GM13977 (cell line): ENCODE results near the gene UROC1.

Experiments used
- DNase-seq: peaks from one replicate; pipeline ENCODE4 v3.0.0; 2012; ENCODE audit warnings: low spot score
- in situ Hi-C: fragments of 300-500 bp; cut with MboI; formaldehyde crosslinking; loops from one replicate; pipeline ENCODE4 v1.12.0; 2022; ENCODE audit warnings: low sequenced_read_pairs, low pct_unique_long_range_greater_than_20kb, mixed read lengths, inconsistent platforms; ENCODE audit not compliant: unreplicated experiment
- TF ChIP-seq, protein P1 (sequence below): IDR thresholded peaks from 2 replicates; pipeline ENCODE4 v1.5.1; 2012; ENCODE audit warnings: mild to moderate bottlenecking, control low read depth; ENCODE audit not compliant: insufficient read depth; ENCODE audit errors: extremely low read depth, missing control alignments

The UROC1 gene

DNA sequence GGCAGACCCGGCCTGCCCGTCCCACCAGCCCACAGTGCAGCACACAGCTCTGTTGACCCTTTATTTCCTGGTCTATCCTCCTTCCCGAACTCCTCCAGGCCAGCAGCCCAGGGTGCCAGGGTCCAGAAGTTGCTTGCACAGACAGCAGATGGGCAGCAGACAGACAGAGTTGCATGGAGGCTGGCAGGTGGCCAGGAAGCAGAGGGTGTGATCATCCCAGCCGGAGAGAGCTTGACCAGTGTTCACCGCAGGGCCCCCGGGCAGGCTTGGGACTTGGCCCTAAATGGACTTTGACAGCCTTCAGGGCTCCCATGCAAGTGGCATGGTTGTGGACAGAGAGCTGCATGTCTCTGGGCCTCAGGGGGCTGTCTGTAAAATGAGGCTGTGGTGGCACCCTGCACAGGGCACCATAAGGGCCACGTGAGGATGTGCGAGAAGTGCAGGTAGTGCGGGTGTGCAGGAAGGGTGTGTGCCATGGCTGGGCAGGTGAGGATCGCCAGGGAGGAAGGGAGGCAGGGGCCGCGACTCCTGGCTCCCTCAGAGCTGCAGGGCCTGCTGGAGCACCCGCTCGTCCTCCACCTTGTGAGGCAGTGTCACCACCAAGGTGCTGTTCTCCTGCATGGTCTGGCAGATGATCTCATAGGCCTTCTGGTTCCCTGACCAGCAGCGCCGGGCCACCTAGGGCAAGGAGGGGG is 35.6 kb downstream of the UROC1 start:
- in situ Hi-C loops, result no loop called here
- DNase-seq, result no peak
- TF ChIP-seq, protein P1, sequence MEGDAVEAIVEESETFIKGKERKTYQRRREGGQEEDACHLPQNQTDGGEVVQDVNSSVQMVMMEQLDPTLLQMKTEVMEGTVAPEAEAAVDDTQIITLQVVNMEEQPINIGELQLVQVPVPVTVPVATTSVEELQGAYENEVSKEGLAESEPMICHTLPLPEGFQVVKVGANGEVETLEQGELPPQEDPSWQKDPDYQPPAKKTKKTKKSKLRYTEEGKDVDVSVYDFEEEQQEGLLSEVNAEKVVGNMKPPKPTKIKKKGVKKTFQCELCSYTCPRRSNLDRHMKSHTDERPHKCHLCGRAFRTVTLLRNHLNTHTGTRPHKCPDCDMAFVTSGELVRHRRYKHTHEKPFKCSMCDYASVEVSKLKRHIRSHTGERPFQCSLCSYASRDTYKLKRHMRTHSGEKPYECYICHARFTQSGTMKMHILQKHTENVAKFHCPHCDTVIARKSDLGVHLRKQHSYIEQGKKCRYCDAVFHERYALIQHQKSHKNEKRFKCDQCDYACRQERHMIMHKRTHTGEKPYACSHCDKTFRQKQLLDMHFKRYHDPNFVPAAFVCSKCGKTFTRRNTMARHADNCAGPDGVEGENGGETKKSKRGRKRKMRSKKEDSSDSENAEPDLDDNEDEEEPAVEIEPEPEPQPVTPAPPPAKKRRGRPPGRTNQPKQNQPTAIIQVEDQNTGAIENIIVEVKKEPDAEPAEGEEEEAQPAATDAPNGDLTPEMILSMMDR, result no peak

DNA sequence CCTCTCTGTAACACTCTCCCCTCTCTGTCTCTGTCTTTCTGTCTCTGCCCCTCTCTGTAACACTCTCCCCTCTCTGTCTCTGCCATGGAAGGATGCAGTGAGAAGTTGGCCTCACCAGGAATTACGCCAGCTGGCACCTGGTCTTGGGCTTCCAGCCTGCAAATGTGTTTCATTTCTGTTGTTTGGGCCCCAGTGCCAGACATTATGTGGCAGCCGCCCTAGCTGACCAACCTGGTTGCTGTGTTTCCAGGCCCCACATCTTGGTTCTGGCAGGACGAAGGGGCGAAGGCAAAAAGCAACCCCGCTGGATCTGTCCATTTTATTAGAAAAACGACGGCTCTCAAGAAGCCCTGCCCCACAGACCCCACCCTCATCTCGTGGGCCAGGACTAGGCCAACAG is 36.7 kb downstream of the UROC1 start:
- TF ChIP-seq, protein P1, result no peak
- in situ Hi-C loops, result no loop called here
- no peak for DNase-seq

DNA sequence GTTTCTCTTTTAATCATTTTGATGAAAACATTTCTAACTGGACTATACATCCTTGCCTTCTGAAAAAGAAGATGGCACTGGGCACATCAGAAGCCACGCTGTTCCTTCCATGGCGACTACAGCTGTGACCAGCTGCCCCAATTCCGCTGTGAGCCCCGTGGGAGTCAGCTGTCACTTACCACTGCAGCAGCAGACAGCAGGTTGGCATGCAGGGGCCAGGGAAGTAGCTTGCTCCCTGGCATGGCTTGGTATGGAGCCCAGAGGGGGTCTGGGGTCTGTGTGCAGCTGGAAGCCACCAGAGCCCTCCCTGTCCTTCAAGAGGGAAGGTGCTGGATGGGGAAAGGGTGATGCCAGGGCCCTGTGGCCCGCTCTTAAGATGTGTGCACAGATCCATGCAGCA is 37.4 kb downstream of the UROC1 start:
- DNase-seq, result no peak
- TF ChIP-seq, protein P1, result no peak
- in situ Hi-C loops, result no loop called here

DNA sequence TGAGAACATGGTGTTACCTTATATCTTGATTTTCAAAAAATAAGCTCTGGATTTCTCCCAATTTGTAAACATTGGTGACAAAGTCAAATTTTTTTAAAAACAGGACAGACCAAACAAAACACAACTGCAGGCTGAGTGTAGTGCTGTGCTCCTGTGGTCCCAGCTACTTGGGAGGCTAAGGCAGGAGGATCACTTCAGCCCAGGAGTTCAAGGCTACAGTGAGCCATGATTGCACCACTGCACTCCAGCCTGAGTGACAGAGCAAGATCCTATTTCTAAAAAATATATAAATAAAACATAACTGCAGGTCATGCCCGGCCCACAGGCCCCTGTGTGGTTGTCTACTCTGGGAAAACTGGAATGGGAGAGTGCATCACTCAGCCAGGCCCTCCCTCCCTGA is 37.9 kb downstream of the UROC1 start:
- TF ChIP-seq, protein P1, result no peak
- DNase-seq, result no peak
- in situ Hi-C loops, result no loop called here

DNA sequence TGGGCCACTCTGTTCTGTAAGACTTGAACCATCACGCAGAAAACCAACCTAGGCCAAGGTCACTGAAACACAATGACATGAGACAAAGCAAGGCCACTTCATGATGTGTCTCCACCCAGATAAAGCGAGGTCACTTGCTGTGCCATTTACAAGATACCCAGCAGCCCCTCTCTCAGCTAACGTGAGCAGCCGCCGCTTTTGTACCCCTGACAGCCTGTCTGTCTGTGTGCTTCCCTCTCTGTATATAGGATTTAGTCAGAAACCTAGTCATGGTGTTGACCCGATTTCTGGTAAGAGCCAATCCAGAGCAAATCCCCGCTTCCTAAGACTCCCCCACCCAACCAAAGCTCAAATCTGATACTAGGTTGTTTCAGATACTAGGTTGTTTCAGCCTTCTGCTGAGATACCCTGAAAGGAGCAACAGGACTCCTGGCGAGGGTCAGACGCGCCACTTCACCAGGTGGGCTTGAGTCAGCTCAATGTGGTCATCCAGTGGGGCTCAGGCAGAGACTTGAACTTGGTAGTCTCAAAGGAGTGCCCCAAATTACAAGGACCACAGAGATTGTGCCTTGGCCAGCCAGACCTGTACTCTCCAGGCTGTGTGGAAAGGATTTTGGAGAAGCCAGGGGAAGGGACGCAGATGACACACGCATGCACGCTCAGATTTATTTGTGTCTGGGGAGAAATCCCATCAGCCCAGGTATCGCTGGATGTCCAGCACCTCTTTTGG is 38.8 kb downstream of the UROC1 start:
- in situ Hi-C loops, result no loop called here
- TF ChIP-seq, protein P1, result no peak
- DNase-seq, result no peak

DNA sequence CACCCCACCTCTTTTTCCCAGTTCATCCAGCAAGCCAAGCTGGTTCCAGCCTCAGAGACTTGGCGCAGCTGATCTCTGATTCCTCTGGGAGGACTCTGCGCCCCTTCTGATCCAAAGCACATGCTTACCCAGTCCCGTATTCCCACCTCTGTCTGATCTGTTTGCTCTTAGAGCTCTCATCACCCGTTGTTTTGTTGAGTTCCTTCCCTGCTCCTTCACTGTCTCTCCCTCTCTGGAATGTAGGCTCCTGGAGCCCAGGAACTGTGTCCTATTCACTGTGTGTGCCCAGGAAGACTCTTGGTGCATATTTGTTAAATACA is 40.6 kb downstream of the UROC1 start:
- no peak for DNase-seq
- TF ChIP-seq, protein P1, result no peak
- in situ Hi-C loops, result no loop called here
